DND-41 (cell line): ENCODE results near the gene TTLL8.

Experiments used
- ATAC-seq: fragments of 200-7000 bp; cut with Tn5 transposase; 3 replicates; pipeline ENCODE4 v1.9.1; 2021; ENCODE audit warnings: low read depth; ENCODE audit not compliant: insufficient read depth
- DNase-seq: peaks from one replicate; pipeline ENCODE4 v3.0.0-alpha.2; 2020
- H2AFZ ChIP-seq: 2 replicates; pipeline ENCODE4 v1.6.0; 2012; ENCODE audit warnings: low read depth, low read length
- H3K27ac ChIP-seq: 2 replicates; pipeline ENCODE4 v1.5.1; 2012; ENCODE audit warnings: low read length, inconsistent platforms
- H3K27me3 ChIP-seq: fragments of 200-600 bp; sonication (generic); 2 replicates; pipeline ENCODE4 v1.6.0; 2012; ENCODE audit warnings: low read length, mild to moderate bottlenecking, inconsistent platforms; ENCODE audit not compliant: insufficient read depth, poor library complexity
- H3K36me3 ChIP-seq: 2 replicates; pipeline ENCODE4 v1.5.1; 2012; ENCODE audit warnings: low read length, inconsistent platforms; ENCODE audit not compliant: insufficient read depth
- H3K4me1 ChIP-seq: 2 replicates; pipeline ENCODE4 v1.5.1; 2012; ENCODE audit warnings: mild to moderate bottlenecking, low read length; ENCODE audit not compliant: insufficient read depth
- H3K4me2 ChIP-seq: 2 replicates; pipeline ENCODE4 v1.6.0; 2012; ENCODE audit warnings: mild to moderate bottlenecking, moderate library complexity, low read length, inconsistent platforms; ENCODE audit not compliant: insufficient read depth
- H3K4me3 ChIP-seq, 2 experiments: fragments of 200-600 bp in 1 of 2; shearing (Covaris generic) in 1 of 2; 2 replicates each; pipeline ENCODE4 v1.5.1; 2012 to 2016; ENCODE audit warnings: inconsistent platforms in 2 of 2, low read length in 2 of 2, mild to moderate bottlenecking in 2 of 2, low read depth in 1 of 2, moderate library complexity in 1 of 2
- H3K79me2 ChIP-seq: 2 replicates; pipeline ENCODE4 v1.6.0; 2012; ENCODE audit warnings: low read length, inconsistent platforms; ENCODE audit not compliant: insufficient read depth
- H3K9ac ChIP-seq: 2 replicates; pipeline ENCODE4 v1.6.0; 2012; ENCODE audit warnings: low read depth, mild to moderate bottlenecking, inconsistent platforms, low read length, moderate library complexity
- H3K9me3 ChIP-seq: 2 replicates; pipeline ENCODE4 v1.5.1; 2012; ENCODE audit warnings: low read length, moderate library complexity, mild to moderate bottlenecking, inconsistent platforms; ENCODE audit not compliant: insufficient read depth, severe bottlenecking
- H4K20me1 ChIP-seq: 2 replicates; pipeline ENCODE4 v1.6.0; 2012; ENCODE audit warnings: low read length; ENCODE audit not compliant: insufficient read depth
- EZH2 ChIP-seq: IDR thresholded peaks from 3 replicates; pipeline ENCODE4 v1.6.1; 2012; ENCODE audit warnings: borderline replicate concordance, low read depth, mild to moderate bottlenecking, moderate library complexity, low read length, inconsistent platforms; ENCODE audit not compliant: severe bottlenecking
- TF ChIP-seq, protein P1 (sequence below): IDR thresholded peaks from 2 replicates; pipeline ENCODE4 v1.5.1; 2012; ENCODE audit warnings: borderline replicate concordance, low read length, moderate library complexity, mild to moderate bottlenecking; ENCODE audit not compliant: poor library complexity, severe bottlenecking; ENCODE audit errors: extremely low read depth

The TTLL8 gene

DNA sequence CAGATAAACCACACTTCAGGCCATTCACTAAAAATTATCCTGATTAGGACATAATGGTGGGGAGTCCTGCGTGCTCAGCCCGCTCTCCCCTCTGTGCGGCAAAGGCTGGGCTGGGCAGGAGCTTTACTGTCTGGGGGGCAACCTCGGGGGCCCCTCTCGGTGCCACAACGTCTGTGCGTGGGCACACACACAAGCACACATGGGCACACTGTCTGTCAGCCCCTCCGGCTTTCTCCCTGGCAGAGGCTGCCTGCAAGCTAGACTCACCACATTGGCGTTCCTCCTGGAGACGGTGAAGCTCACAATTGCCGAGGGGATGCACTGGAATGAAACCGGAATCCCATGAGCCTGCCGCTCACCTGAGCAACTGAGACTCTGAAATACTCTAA, 22.0 kb upstream of the TTLL8 start:
- Histone ChIP-seq H3K4me1 (no peaks in the 10 kb centered on the region), H3K9me3 (no peaks in the 10 kb centered on the region), H3K36me3 (no peaks in the 10 kb centered on the region), H3K9ac (no peak overlapping the region), H3K27ac (no peak overlapping the region), H2AFZ (no peak overlapping the region), H3K79me2 (no peaks in the 10 kb centered on the region), H3K27me3 (peaks cover 2% of the 10 kb centered on the region), H3K4me3 (no peak overlapping the region), H3K4me2 (no peak overlapping the region), H4K20me1 (no peaks in the 10 kb centered on the region)
- DNase-seq: no peak
- TF ChIP-seq EZH2: no peak
- TF ChIP-seq, protein P1, sequence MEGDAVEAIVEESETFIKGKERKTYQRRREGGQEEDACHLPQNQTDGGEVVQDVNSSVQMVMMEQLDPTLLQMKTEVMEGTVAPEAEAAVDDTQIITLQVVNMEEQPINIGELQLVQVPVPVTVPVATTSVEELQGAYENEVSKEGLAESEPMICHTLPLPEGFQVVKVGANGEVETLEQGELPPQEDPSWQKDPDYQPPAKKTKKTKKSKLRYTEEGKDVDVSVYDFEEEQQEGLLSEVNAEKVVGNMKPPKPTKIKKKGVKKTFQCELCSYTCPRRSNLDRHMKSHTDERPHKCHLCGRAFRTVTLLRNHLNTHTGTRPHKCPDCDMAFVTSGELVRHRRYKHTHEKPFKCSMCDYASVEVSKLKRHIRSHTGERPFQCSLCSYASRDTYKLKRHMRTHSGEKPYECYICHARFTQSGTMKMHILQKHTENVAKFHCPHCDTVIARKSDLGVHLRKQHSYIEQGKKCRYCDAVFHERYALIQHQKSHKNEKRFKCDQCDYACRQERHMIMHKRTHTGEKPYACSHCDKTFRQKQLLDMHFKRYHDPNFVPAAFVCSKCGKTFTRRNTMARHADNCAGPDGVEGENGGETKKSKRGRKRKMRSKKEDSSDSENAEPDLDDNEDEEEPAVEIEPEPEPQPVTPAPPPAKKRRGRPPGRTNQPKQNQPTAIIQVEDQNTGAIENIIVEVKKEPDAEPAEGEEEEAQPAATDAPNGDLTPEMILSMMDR: no peak
- no peak for ATAC-seq

DNA sequence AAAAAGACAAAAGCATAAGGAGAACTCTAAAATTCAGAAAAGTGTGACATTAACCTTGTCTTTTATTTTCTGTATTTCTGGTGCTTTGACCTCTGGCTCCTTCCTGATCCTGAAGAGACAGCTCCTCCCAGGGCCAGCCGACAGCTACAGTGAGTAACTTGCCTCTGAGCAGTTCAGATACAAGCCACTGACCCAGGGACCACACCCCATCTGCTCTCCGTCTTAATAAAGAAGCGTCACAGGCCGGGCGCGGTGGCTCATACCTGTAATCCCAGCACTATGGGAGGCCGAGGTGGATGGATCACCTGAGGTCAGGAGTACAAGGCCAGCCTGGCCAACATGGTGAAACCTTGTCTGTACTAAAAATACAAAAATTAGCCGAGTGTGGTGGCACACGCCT, 20.7 kb upstream of the TTLL8 start:
- Histone ChIP-seq H3K4me2 (no peak overlapping the region), H3K27ac (no peak overlapping the region)

DNA sequence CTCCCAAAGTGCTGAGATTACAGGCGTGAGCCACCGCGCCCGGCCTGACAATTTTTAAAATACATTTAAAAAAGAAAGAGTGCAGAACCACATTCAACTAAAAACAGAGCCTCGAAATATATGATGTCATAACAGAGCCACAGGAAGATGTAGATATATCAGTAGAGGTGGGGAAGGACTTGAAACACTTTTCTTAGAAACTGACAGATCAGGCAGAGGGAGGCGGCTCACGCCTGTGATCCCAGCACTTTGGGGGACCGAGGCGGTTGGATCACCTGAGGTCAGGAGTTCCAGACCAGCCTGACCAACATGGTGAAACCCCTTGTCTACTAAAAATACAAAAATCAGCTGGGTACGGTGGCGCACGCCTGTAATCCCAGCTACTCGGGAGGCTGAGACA, 20.1 kb upstream of the TTLL8 start:
- Histone ChIP-seq H3K4me2 (no peak overlapping the region), H3K4me1 (no peaks in the 10 kb centered on the region)

More for the DNA sequence above, 20.7 kb upstream of the TTLL8 start:
- no peaks in the 10 kb centered on the region for H3K27me3 ChIP-seq
- H3K9me3 ChIP-seq: no peaks in the 10 kb centered on the region
- no peak overlapping the region for H2AFZ ChIP-seq
- H3K36me3 ChIP-seq: no peaks in the 10 kb centered on the region
- H3K4me1 ChIP-seq: no peaks in the 10 kb centered on the region
- no peaks in the 10 kb centered on the region for H4K20me1 ChIP-seq
- TF ChIP-seq EZH2: no peak
- TF ChIP-seq, protein P1: no peak
- H3K79me2 ChIP-seq: no peaks in the 10 kb centered on the region
- no peak overlapping the region for H3K4me3 ChIP-seq
- no peak for ATAC-seq
- H3K9ac ChIP-seq: no peak overlapping the region
- no peak for DNase-seq

More for the DNA sequence above, 20.1 kb upstream of the TTLL8 start:
- ATAC-seq: no peak
- no peaks in the 10 kb centered on the region for H3K36me3 ChIP-seq
- H4K20me1 ChIP-seq: no peaks in the 10 kb centered on the region
- TF ChIP-seq, protein P1: no peak
- TF ChIP-seq EZH2: no peak
- H3K79me2 ChIP-seq: no peaks in the 10 kb centered on the region
- DNase-seq: no peak
- no peak overlapping the region for H3K9ac ChIP-seq
- no peak overlapping the region for H3K4me3 ChIP-seq
- no peak overlapping the region for H2AFZ ChIP-seq
- no peaks in the 10 kb centered on the region for H3K27me3 ChIP-seq
- no peak overlapping the region for H3K27ac ChIP-seq
- H3K9me3 ChIP-seq: no peaks in the 10 kb centered on the region
